ENCODE data around the gene CALR. TPM values are rescaled to one million over a fixed set of nuclear protein-coding genes. Genes with fewer than 3 reads are reported as not detected.
"Not testable (repeated sequence)": the region's sequence is repeated elsewhere in the genome, so short reads cannot be mapped to it uniquely, and the experiment has no call there.

CALR gene
- total RNA-seq, 2 experiments from 2014 or later: 726 to 779 TPM

- peaks cover 3% of the 10 kb centered on the region for H3K9me3 Mint-ChIP-seq
- peak; percentile 78 for DNase-seq
- peaks cover 32% of the 10 kb centered on the region for H3K4me1 Mint-ChIP-seq
- peaks cover 3% of the 10 kb centered on the region for H3K36me3 Mint-ChIP-seq (ENCODE audit: low read depth)
- H3K4me3 Mint-ChIP-seq: peak overlapping the region; percentile 59
- ChIA-PET CTCF (interaction anchor here (0.6 to 3.5 kb wide), 10 partner anchors 9 to 1369 kb away, joined by 3 to 16 read pairs (median 4); partner anchors contain the start of gene CALR), POLR2A (interaction anchor here (0.8 kb wide), 1 partner anchor 29 kb away, joined by 3 read pairs; no protein-coding TSS in a partner anchor)
- H3K27ac Mint-ChIP-seq: peak overlapping the region; percentile 98
- H3K27me3 Mint-ChIP-seq: peaks cover under 1% of the 10 kb centered on the region
These were observed 24.3 kb upstream of the CALR start for GRCh38 chr19:12913851-12914690.

GRCh38 chr19:12915860-12916259 is 22.5 kb upstream of the CALR start:
- POLR2A ChIA-PET; H3K27me3 Mint-ChIP-seq; H3K36me3 Mint-ChIP-seq (ENCODE audit: low read depth); H3K4me3 Mint-ChIP-seq; DNase-seq; H3K9me3 Mint-ChIP-seq: not testable (repeated sequence)
- Mint-ChIP-seq H3K27ac (peak overlapping the region; percentile 74), H3K4me1 (peaks cover 42% of the 10 kb centered on the region)
- CTCF ChIA-PET: interaction anchor here (0.7 kb wide), 1 partner anchor 35 kb away, joined by 3 read pairs; the partner anchor contains the start of gene DNASE2

- Mint-ChIP-seq H3K27me3 (peaks cover 2% of the 10 kb centered on the region), H3K9me3 (peaks cover 4% of the 10 kb centered on the region), H3K36me3 (ENCODE audit: low read depth) (peaks cover 19% of the 10 kb centered on the region), H3K4me3 (peak overlapping the region; percentile 71), H3K4me1 (peaks cover 42% of the 10 kb centered on the region), H3K27ac (peak overlapping the region; percentile 95)
- ChIA-PET POLR2A (no interaction called here), CTCF (interaction anchor here (1.0 kb wide), 1 partner anchor 19 kb away, joined by 3 read pairs; no protein-coding TSS in a partner anchor)
- DNase-seq: no peak
These were observed 20.2 kb upstream of the CALR start for GRCh38 chr19:12918253-12918652.

GRCh38 chr19:12921047-12921446 is 17.4 kb upstream of the CALR start:
- peaks cover 36% of the 10 kb centered on the region for H3K36me3 Mint-ChIP-seq (ENCODE audit: low read depth)
- POLR2A ChIA-PET: no interaction called here
- CTCF ChIA-PET: interaction anchor here (0.6 to 1.1 kb wide), 4 partner anchors 30 to 173 kb away, joined by 3 to 5 read pairs (median 3); partner anchors contain the start of gene GCDH
- peak overlapping the region; percentile 62 for H3K27ac Mint-ChIP-seq
- no peak for DNase-seq
- peaks cover 20% of the 10 kb centered on the region for H3K4me1 Mint-ChIP-seq
- no peak overlapping the region for H3K4me3 Mint-ChIP-seq
- peaks cover 2% of the 10 kb centered on the region for H3K27me3 Mint-ChIP-seq
- peaks cover 4% of the 10 kb centered on the region for H3K9me3 Mint-ChIP-seq

- H3K27ac Mint-ChIP-seq: peak overlapping the region; percentile 17
- CTCF ChIA-PET: interaction anchor here (1.9 kb wide), 1 partner anchor 10 kb away, joined by 7 read pairs; the partner anchor contains the start of gene FARSA
- DNase-seq: no peak
- no peak overlapping the region for H3K4me3 Mint-ChIP-seq
- POLR2A ChIA-PET: no interaction called here
- H3K9me3 Mint-ChIP-seq: peaks cover 4% of the 10 kb centered on the region
- peaks cover 48% of the 10 kb centered on the region for H3K36me3 Mint-ChIP-seq (ENCODE audit: low read depth)
- peaks cover 20% of the 10 kb centered on the region for H3K4me1 Mint-ChIP-seq
- H3K27me3 Mint-ChIP-seq: peaks cover 2% of the 10 kb centered on the region
These were observed 15.4 kb upstream of the CALR start for GRCh38 chr19:12922959-12923358.

- POLR2A ChIA-PET: no interaction called here
These were observed 13.6 kb upstream of the CALR start for GRCh38 chr19:12924621-12925310.

GRCh38 chr19:12930002-12930645 is 8.3 kb upstream of the CALR start:
- Mint-ChIP-seq H3K27me3 (no peaks in the 10 kb centered on the region), H3K9me3 (no peaks in the 10 kb centered on the region), H3K4me3 (no peak overlapping the region), H3K4me1 (peaks cover 26% of the 10 kb centered on the region), H3K27ac (no peak overlapping the region), H3K36me3 (ENCODE audit: low read depth) (peaks cover 44% of the 10 kb centered on the region)
- CTCF ChIA-PET: interaction anchor here (1.2 to 1.6 kb wide), 2 partner anchors 35 to 131 kb away, joined by 3 read pairs; no protein-coding TSS in a partner anchor
- POLR2A ChIA-PET: interaction anchor here (0.6 kb wide), 1 partner anchor 51 kb away, joined by 3 read pairs; no protein-coding TSS in a partner anchor
- no peak for DNase-seq

More at GRCh38 chr19:12924621-12925310, 13.6 kb upstream of the CALR start:
- peaks cover 54% of the 10 kb centered on the region for H3K36me3 Mint-ChIP-seq (ENCODE audit: low read depth)
- DNase-seq: no peak
- no peak overlapping the region for H3K4me3 Mint-ChIP-seq
- no peaks in the 10 kb centered on the region for H3K9me3 Mint-ChIP-seq
- H3K4me1 Mint-ChIP-seq: peaks cover 8% of the 10 kb centered on the region
- CTCF ChIA-PET: interaction anchor here (0.7 to 1.9 kb wide), 2 partner anchors 8 to 9 kb away, joined by 3 to 7 read pairs; partner anchors contain the start of gene FARSA
- H3K27me3 Mint-ChIP-seq: no peaks in the 10 kb centered on the region
- H3K27ac Mint-ChIP-seq: no peak overlapping the region

- POLR2A ChIA-PET: no interaction called here
- no peak for DNase-seq
- Mint-ChIP-seq H3K27me3 (no peaks in the 10 kb centered on the region), H3K27ac (peak overlapping the region; percentile 89), H3K4me1 (peaks cover 41% of the 10 kb centered on the region), H3K4me3 (peak overlapping the region; percentile 96), H3K36me3 (ENCODE audit: low read depth) (peaks cover 31% of the 10 kb centered on the region), H3K9me3 (no peaks in the 10 kb centered on the region)
- CTCF ChIA-PET: interaction anchor here (1.3 to 2.2 kb wide), 4 partner anchors 8 to 48 kb away, joined by 3 to 7 read pairs (median 6); no protein-coding TSS in a partner anchor
These were observed 5.8 kb upstream of the CALR start for GRCh38 chr19:12932392-12933286.

GRCh38 chr19:12933287-12934072 is 4.9 kb upstream of the CALR start, which contains the start of gene FARSA:
FARSA (minus strand) TSS chr19:12933711; CDS start chr19:12933696, 15 bp downstream.
- no peaks in the 10 kb centered on the region for H3K9me3 Mint-ChIP-seq
- POLR2A ChIA-PET: no interaction called here
- no peaks in the 10 kb centered on the region for H3K27me3 Mint-ChIP-seq
- peaks cover 28% of the 10 kb centered on the region for H3K36me3 Mint-ChIP-seq (ENCODE audit: low read depth)
- DNase-seq: peak; percentile 92
- H3K27ac Mint-ChIP-seq: peak within 1 kb of the TSS; percentile 89
- CTCF ChIA-PET: interaction anchor here (1.3 to 2.2 kb wide), 4 partner anchors 9 to 49 kb away, joined by 3 to 7 read pairs (median 6); no protein-coding TSS in a partner anchor
- peaks cover 46% of the 10 kb centered on the region for H3K4me1 Mint-ChIP-seq
- peak within 1 kb of the TSS; percentile 96 for H3K4me3 Mint-ChIP-seq

- no peak for DNase-seq
- no peak overlapping the region for H3K27ac Mint-ChIP-seq
- POLR2A ChIA-PET: no interaction called here
- H3K27me3 Mint-ChIP-seq: no peaks in the 10 kb centered on the region
- H3K4me1 Mint-ChIP-seq: peaks cover 55% of the 10 kb centered on the region
- no peaks in the 10 kb centered on the region for H3K9me3 Mint-ChIP-seq
- CTCF ChIA-PET: interaction anchor here (0.6 kb wide), 1 partner anchor 98 kb away, joined by 4 read pairs; no protein-coding TSS in a partner anchor
- H3K4me3 Mint-ChIP-seq: no peak overlapping the region
- peaks cover 36% of the 10 kb centered on the region for H3K36me3 Mint-ChIP-seq (ENCODE audit: low read depth)
These were observed 3.3 kb upstream of the CALR start for GRCh38 chr19:12935071-12935470.

- peak overlapping the region; percentile 70 for H3K27ac Mint-ChIP-seq
- H3K27me3 Mint-ChIP-seq: no peaks in the 10 kb centered on the region
- H3K36me3 Mint-ChIP-seq (ENCODE audit: low read depth): peaks cover 42% of the 10 kb centered on the region
- POLR2A ChIA-PET: no interaction called here
- CTCF ChIA-PET: no interaction called here
- no peaks in the 10 kb centered on the region for H3K9me3 Mint-ChIP-seq
- peak overlapping the region; percentile 15 for H3K4me3 Mint-ChIP-seq
- H3K4me1 Mint-ChIP-seq: peaks cover 61% of the 10 kb centered on the region
- no peak for DNase-seq
These were observed 1.8 kb upstream of the CALR start for GRCh38 chr19:12936582-12936981.

All from activated CD4-positive, alpha-beta T cell treated with anti-CD3 and anti-CD28 coated beads, Interleukin-2, amount 10 ng/mL, durations not matched to agents 7 days and 5 days (primary cell).